ENCODE measurements around the gene LAX1.

The LAX1 gene

GRCh38 chr1:203794764-203795440 is 29.9 kb downstream of the LAX1 start:
- no peak for TF ChIP-seq SIN3A (IDR thresholded peaks at IDR 0.05; ENCODE audit: borderline replicate concordance, insufficient read depth, low read length)
- no peak for TF ChIP-seq POLR2AphosphoS5 (IDR thresholded peaks at IDR 0.05; ENCODE audit: low read depth, low read length)
- TF ChIP-seq TAF1 (IDR thresholded peaks at IDR 0.05; ENCODE audit: borderline replicate concordance, insufficient read depth, low read length): no peak
- TF ChIP-seq FOXP2 (optimal IDR thresholded peaks at IDR 0.05; ENCODE audit: borderline replicate concordance, extremely low read depth, extremely low read length, insufficient read depth): no peak
- TF ChIP-seq REST (IDR thresholded peaks at IDR 0.05; ENCODE audit: insufficient read depth in 1 of 2, low read depth in 2 of 2, low read length in 2 of 2): no peak

- no peak for TF ChIP-seq REST (IDR thresholded peaks at IDR 0.05; ENCODE audit: insufficient read depth in 1 of 2, low read depth in 2 of 2, low read length in 2 of 2)
- TF ChIP-seq SIN3A (IDR thresholded peaks at IDR 0.05; ENCODE audit: borderline replicate concordance, insufficient read depth, low read length): no peak
- TF ChIP-seq TAF1 (IDR thresholded peaks at IDR 0.05; ENCODE audit: borderline replicate concordance, insufficient read depth, low read length): peak; percentile 79
- no peak for TF ChIP-seq FOXP2 (optimal IDR thresholded peaks at IDR 0.05; ENCODE audit: borderline replicate concordance, extremely low read depth, extremely low read length, insufficient read depth)
- peak; percentile 84 for TF ChIP-seq POLR2AphosphoS5 (IDR thresholded peaks at IDR 0.05; ENCODE audit: low read depth, low read length)
Observed at GRCh38 chr1:203795441-203796235, 30.7 kb downstream of the LAX1 start, which contains the start of the genes ZBED6 and ZC3H11A. Gene ZBED6 (plus strand): TSS chr1:203795623. CDS start chr1:203797523, 1,900 bp downstream. Gene ZC3H11A (plus strand): TSS chr1:203795623. CDS start chr1:203817071, 21,448 bp downstream.

GRCh38 chr1:203796236-203796605 is 31.2 kb downstream of the LAX1 start:
- TF ChIP-seq POLR2AphosphoS5 (IDR thresholded peaks at IDR 0.05; ENCODE audit: low read depth, low read length) (no peak), FOXP2 (optimal IDR thresholded peaks at IDR 0.05; ENCODE audit: borderline replicate concordance, extremely low read depth, extremely low read length, insufficient read depth) (no peak), TAF1 (IDR thresholded peaks at IDR 0.05; ENCODE audit: borderline replicate concordance, insufficient read depth, low read length) (no peak), SIN3A (IDR thresholded peaks at IDR 0.05; ENCODE audit: borderline replicate concordance, insufficient read depth, low read length) (no peak), REST (IDR thresholded peaks at IDR 0.05; ENCODE audit: insufficient read depth in 1 of 2, low read depth in 2 of 2, low read length in 2 of 2) (no peak)

GRCh38 chr1:203797216-203797615 is 32.2 kb downstream of the LAX1 start:
- no peak for TF ChIP-seq SIN3A (IDR thresholded peaks at IDR 0.05; ENCODE audit: borderline replicate concordance, insufficient read depth, low read length)

- TF ChIP-seq TAF1 (IDR thresholded peaks at IDR 0.05; ENCODE audit: borderline replicate concordance, insufficient read depth, low read length) (no peak), POLR2AphosphoS5 (IDR thresholded peaks at IDR 0.05; ENCODE audit: low read depth, low read length) (0 out of 2 replicates have a peak, but pooled peaks have one; percentile 25)
Observed at GRCh38 chr1:203797948-203798655, 33.1 kb downstream of the LAX1 start.
